PFSK-1 (cell line): ENCODE data around the gene NCOA6.

Source experiments
- FOXP2 ChIP-seq: optimal IDR thresholded peaks from 2 replicates; pipeline ENCODE3; 2011; ENCODE audit warnings: borderline replicate concordance, control low read depth, inconsistent platforms; ENCODE audit not compliant: insufficient read depth; ENCODE audit errors: extremely low read length, extremely low read depth
- POLR2AphosphoS5 ChIP-seq: IDR thresholded peaks from 2 replicates; pipeline ENCODE4 v1.6.1; 2012; ENCODE audit warnings: low read depth, mild to moderate bottlenecking, control low read depth, low read length, moderate library complexity
- REST ChIP-seq, 2 experiments: IDR thresholded peaks; 2 replicates each; pipeline versions ENCODE4 v1.6.1 to v1.8.0; 2011 to 2012; ENCODE audit warnings: low read depth in 2 of 2, low read length in 2 of 2, control low read depth in 1 of 2, inconsistent platforms in 1 of 2, mild to moderate bottlenecking in 1 of 2, moderate library complexity in 1 of 2; ENCODE audit not compliant: insufficient read depth in 1 of 2
- SIN3A ChIP-seq: IDR thresholded peaks from 2 replicates; pipeline ENCODE4 v1.6.1; 2012; ENCODE audit warnings: mild to moderate bottlenecking, low read length, moderate library complexity, borderline replicate concordance; ENCODE audit not compliant: insufficient read depth
- TAF1 ChIP-seq: IDR thresholded peaks from 2 replicates; pipeline ENCODE4 v1.6.1; 2012; ENCODE audit warnings: low read length, control low read depth, borderline replicate concordance; ENCODE audit not compliant: insufficient read depth

NCOA6 gene

GRCh38 chr20:34717230-34718095, 108.0 kb downstream of the NCOA6 start:
- TF ChIP-seq FOXP2, result no peak
- TF ChIP-seq SIN3A, result no peak
- TF ChIP-seq REST (IDR thresholded peaks at IDR 0.05; ENCODE audit: insufficient read depth in 1 of 2, low read depth in 2 of 2, low read length in 2 of 2), result no peak
- TF ChIP-seq POLR2AphosphoS5, result no peak
- TF ChIP-seq TAF1, result no peak

GRCh38 chr20:34716921-34717229, 108.6 kb downstream of the NCOA6 start:
- TF ChIP-seq REST (IDR thresholded peaks at IDR 0.05; ENCODE audit: insufficient read depth in 1 of 2, low read depth in 2 of 2, low read length in 2 of 2) (no peak), FOXP2 (no peak)

GRCh38 chr20:34715384-34715783, 110.1 kb downstream of the NCOA6 start:
- TF ChIP-seq FOXP2 (no peak), POLR2AphosphoS5 (no peak), TAF1 (no peak), SIN3A (no peak), REST (IDR thresholded peaks at IDR 0.05; ENCODE audit: insufficient read depth in 1 of 2, low read depth in 2 of 2, low read length in 2 of 2) (no peak)

- TF ChIP-seq POLR2AphosphoS5, result no peak
- TF ChIP-seq FOXP2, result no peak
- TF ChIP-seq TAF1, result no peak
- no peak for TF ChIP-seq SIN3A
- TF ChIP-seq REST (IDR thresholded peaks at IDR 0.05; ENCODE audit: insufficient read depth in 1 of 2, low read depth in 2 of 2, low read length in 2 of 2), result no peak
These were observed 112.1 kb downstream of the NCOA6 start for GRCh38 chr20:34713194-34713943.
